Measurements from ENCODE around the gene SULT1A1. TPM values are rescaled to one million over a fixed set of nuclear protein-coding genes. Genes with fewer than 3 reads are reported as not detected.
"Not testable (repeated sequence)": the region's sequence is repeated elsewhere in the genome, so short reads cannot be mapped to it uniquely, and the experiment has no call there.

SULT1A1 gene
- total and polyA plus RNA-seq, 2 donors (not counting 1 experiment from before 2014, with no cell fraction given), result 4.2 to 7.1 TPM

DNA sequence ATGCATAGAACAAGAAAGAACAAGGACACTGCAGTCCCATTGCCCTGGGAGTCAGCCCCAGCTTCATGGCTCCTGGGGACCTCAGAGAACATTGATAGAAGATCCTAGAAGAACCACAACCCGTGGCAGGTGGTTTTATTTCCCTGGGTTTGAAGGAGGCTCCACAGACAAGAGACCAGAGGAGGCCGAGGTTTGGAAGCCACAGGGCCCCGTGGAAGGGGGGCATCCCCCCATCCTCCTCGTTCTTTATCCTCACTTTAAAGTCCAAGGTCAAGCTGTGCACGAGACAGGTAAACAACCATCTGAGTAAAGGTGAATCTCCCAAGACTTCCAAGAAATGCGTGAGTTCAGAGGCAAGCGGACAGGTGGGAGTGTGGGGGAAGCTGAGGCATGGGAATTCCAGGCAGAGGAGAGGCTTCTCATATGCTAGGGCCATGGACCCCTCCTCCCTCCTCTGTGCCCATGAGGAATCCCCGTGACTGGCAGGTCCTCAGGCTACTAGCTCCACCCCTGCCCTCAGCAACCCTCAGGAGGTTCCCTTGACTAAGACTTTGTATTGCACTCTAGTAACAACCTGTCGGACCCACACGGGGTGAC is 849 bp upstream of the SULT1A1 start:
- no peaks in the 10 kb centered on the region for H4K20me1 ChIP-seq (ENCODE audit: control insufficient read depth, insufficient read depth, low read length, poor library complexity, severe bottlenecking)
- WGBS (ENCODE audit: insufficient coverage), result 83% methylated on average over 3 of the region's 10 CpGs
- POLR2A ChIA-PET, result no interaction called here
- H2AFZ ChIP-seq (ENCODE audit: insufficient read depth, low read depth, low read length, poor library complexity, severe bottlenecking), result no peak overlapping the region
- DNase-seq, result no peak
- no peaks in the 10 kb centered on the region for H3K79me2 ChIP-seq (ENCODE audit: control insufficient read depth, insufficient read depth, low read length)
- no peaks in the 10 kb centered on the region for H3K27me3 ChIP-seq (replicated peaks in 1 of 4; ENCODE audit: control extremely low read depth in 1 of 4, control insufficient read depth in 3 of 4, insufficient read depth in 4 of 4, low read length in 3 of 4)
- H3K27me3 Mint-ChIP-seq, result no peaks in the 10 kb centered on the region
- intact Hi-C loops (cut with micrococcal nuclease), result no loop called here
- no peaks in the 10 kb centered on the region for H3K4me1 ChIP-seq (ENCODE audit: control insufficient read depth in 2 of 2, insufficient read depth in 2 of 2, low read length in 2 of 2)
- no peak for ATAC-seq (ENCODE audit: low read depth)
- H3K27ac Mint-ChIP-seq, result no peak overlapping the region
- H3K4me3 Mint-ChIP-seq, result no peak overlapping the region
- H3K9ac ChIP-seq (ENCODE audit: low read length), result no peak overlapping the region
- peaks cover 1% of the 10 kb centered on the region for H3K4me1 Mint-ChIP-seq
- CTCF ChIA-PET, result interaction anchor here (1.1 kb wide), 1 partner anchor 117 kb away, joined by 5 read pairs; the partner anchor contains the start of gene APOBR
- H3K36me3 ChIP-seq (replicated peaks in 1 of 2; ENCODE audit: control extremely low read depth in 1 of 2, control insufficient read depth in 1 of 2, extremely low read depth in 1 of 2, insufficient read depth in 2 of 2, low read length in 1 of 2), result no peaks in the 10 kb centered on the region
- no peaks in the 10 kb centered on the region for H3K9me3 Mint-ChIP-seq (ENCODE audit: insufficient read depth)
- no peak overlapping the region for H3K4me3 ChIP-seq (ENCODE audit: control extremely low read depth in 1 of 5, extremely low read depth in 1 of 5, insufficient read depth in 1 of 5, low read depth in 2 of 5, low read length in 4 of 5)
- no peak overlapping the region for H3K27ac ChIP-seq (ENCODE audit: low read length in 2 of 2)
- TF ChIP-seq EZH2 (IDR thresholded peaks at IDR 0.05; ENCODE audit: borderline replicate concordance, insufficient read depth, low read depth, low read length, poor library complexity, severe bottlenecking) (no peak), CTCF (IDR thresholded peaks at IDR 0.05) (no peak)
- H3K4me2 ChIP-seq (replicated peaks; ENCODE audit: low read depth, low read length, poor library complexity, severe bottlenecking), result no peak overlapping the region
- H3K9me3 ChIP-seq (ENCODE audit: control extremely low read depth in 1 of 3, control insufficient read depth in 2 of 3, insufficient read depth in 1 of 3, low read length in 2 of 3), result no peaks in the 10 kb centered on the region

DNA sequence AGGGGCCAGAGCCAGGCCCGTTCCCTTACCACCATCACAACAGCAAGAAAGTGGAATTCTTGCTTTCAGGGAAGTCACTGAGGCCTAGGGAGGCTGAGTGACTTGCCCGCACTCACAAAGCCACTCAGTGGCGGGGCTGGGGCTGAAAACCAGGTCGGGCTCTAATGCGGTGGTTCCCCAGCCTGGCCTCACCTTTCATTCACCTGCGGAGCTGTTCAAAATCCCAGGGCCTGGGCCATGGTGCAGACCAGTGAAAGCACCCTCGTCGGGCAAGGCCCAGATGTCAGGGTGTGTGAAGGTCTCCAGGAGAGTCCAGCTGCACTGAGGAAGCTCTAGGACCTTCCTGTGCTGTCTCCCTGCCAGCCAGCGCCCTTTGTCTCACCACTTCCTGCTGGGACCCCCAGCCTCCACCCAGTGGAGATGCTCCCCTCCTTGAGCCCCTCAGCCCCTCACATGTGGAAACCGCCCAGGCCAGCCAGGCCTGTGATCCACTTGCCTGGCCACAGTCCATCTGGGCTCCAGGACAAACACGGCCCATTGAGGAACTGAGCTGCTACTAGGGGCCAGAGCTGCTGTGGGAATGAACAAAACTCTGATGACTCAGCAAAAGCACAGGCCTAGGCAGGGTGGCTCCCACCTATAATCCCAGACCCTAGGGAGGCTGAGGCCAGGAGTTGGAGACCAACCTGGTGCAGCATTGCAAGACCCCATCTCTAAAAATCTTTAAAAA is 812 bp downstream of the SULT1A1 start:
- H3K36me3 ChIP-seq (replicated peaks in 1 of 2; ENCODE audit: control extremely low read depth in 1 of 2, control insufficient read depth in 1 of 2, extremely low read depth in 1 of 2, insufficient read depth in 2 of 2, low read length in 1 of 2); H3K27ac Mint-ChIP-seq; H3K9me3 Mint-ChIP-seq (ENCODE audit: insufficient read depth); H3K4me3 ChIP-seq (ENCODE audit: control extremely low read depth in 1 of 5, extremely low read depth in 1 of 5, insufficient read depth in 1 of 5, low read depth in 2 of 5, low read length in 4 of 5); H3K9me3 ChIP-seq (ENCODE audit: control extremely low read depth in 1 of 3, control insufficient read depth in 2 of 3, insufficient read depth in 1 of 3, low read length in 2 of 3); CTCF ChIA-PET; H3K27me3 ChIP-seq (replicated peaks in 1 of 4; ENCODE audit: control extremely low read depth in 1 of 4, control insufficient read depth in 3 of 4, insufficient read depth in 4 of 4, low read length in 3 of 4); H3K4me1 Mint-ChIP-seq; H4K20me1 ChIP-seq (ENCODE audit: control insufficient read depth, insufficient read depth, low read length, poor library complexity, severe bottlenecking); DNase-seq; H3K4me1 ChIP-seq (ENCODE audit: control insufficient read depth in 2 of 2, insufficient read depth in 2 of 2, low read length in 2 of 2); H3K4me2 ChIP-seq (replicated peaks; ENCODE audit: low read depth, low read length, poor library complexity, severe bottlenecking); H2AFZ ChIP-seq (ENCODE audit: insufficient read depth, low read depth, low read length, poor library complexity, severe bottlenecking); H3K9ac ChIP-seq (ENCODE audit: low read length); ATAC-seq (ENCODE audit: low read depth); H3K27me3 Mint-ChIP-seq; H3K27ac ChIP-seq (ENCODE audit: low read length in 2 of 2); POLR2A ChIA-PET; H3K4me3 Mint-ChIP-seq; H3K79me2 ChIP-seq (ENCODE audit: control insufficient read depth, insufficient read depth, low read length); intact Hi-C loops (cut with micrococcal nuclease): not testable (repeated sequence)
- WGBS (ENCODE audit: insufficient coverage), result 95% methylated on average over 6 of the region's 11 CpGs

DNA sequence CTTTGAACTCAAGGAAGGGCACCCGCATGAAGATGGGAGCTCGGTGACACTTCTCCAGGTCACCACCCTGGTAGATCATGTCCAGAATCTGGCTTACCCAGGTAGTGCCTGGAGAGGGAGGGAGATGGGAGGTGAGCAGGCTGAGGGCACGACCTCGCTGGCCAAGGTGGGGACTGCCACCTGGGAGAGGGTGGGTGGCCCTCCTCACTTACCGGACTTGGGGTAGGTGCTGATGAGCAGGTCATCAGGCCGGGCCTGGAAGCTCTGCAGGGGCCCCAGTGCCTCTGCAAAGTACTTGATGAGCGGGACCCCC is 1.4 kb downstream of the SULT1A1 start:
- H3K4me1 ChIP-seq (ENCODE audit: control insufficient read depth in 2 of 2, insufficient read depth in 2 of 2, low read length in 2 of 2); H3K9me3 Mint-ChIP-seq (ENCODE audit: insufficient read depth); H3K4me2 ChIP-seq (replicated peaks; ENCODE audit: low read depth, low read length, poor library complexity, severe bottlenecking); H3K27me3 ChIP-seq (replicated peaks in 1 of 4; ENCODE audit: control extremely low read depth in 1 of 4, control insufficient read depth in 3 of 4, insufficient read depth in 4 of 4, low read length in 3 of 4); DNase-seq; H3K27ac Mint-ChIP-seq; H3K27me3 Mint-ChIP-seq; H3K79me2 ChIP-seq (ENCODE audit: control insufficient read depth, insufficient read depth, low read length); POLR2A ChIA-PET; H3K4me3 ChIP-seq (ENCODE audit: control extremely low read depth in 1 of 5, extremely low read depth in 1 of 5, insufficient read depth in 1 of 5, low read depth in 2 of 5, low read length in 4 of 5); H3K27ac ChIP-seq (ENCODE audit: low read length in 2 of 2); H4K20me1 ChIP-seq (ENCODE audit: control insufficient read depth, insufficient read depth, low read length, poor library complexity, severe bottlenecking); H3K9ac ChIP-seq (ENCODE audit: low read length); intact Hi-C loops (cut with micrococcal nuclease); H3K9me3 ChIP-seq (ENCODE audit: control extremely low read depth in 1 of 3, control insufficient read depth in 2 of 3, insufficient read depth in 1 of 3, low read length in 2 of 3); H3K36me3 ChIP-seq (replicated peaks in 1 of 2; ENCODE audit: control extremely low read depth in 1 of 2, control insufficient read depth in 1 of 2, extremely low read depth in 1 of 2, insufficient read depth in 2 of 2, low read length in 1 of 2); H3K4me1 Mint-ChIP-seq; H2AFZ ChIP-seq (ENCODE audit: insufficient read depth, low read depth, low read length, poor library complexity, severe bottlenecking); H3K4me3 Mint-ChIP-seq; ATAC-seq (ENCODE audit: low read depth); CTCF ChIA-PET: not testable (repeated sequence)
- WGBS (ENCODE audit: insufficient coverage), result no CpG with 5 or more reads among the region's 7 CpGs
